NCI-H82 (cell line): ENCODE measurements around the gene SLC6A7.
"Not testable (repeated sequence)": the region's sequence is repeated elsewhere in the genome, so short reads cannot be mapped to it uniquely, and the experiment has no call there.

Experiments used
- DNase-seq: peaks from one replicate; lab custom pipeline; 2025; lab: John Stamatoyannopoulos, UW

SLC6A7 gene

DNA sequence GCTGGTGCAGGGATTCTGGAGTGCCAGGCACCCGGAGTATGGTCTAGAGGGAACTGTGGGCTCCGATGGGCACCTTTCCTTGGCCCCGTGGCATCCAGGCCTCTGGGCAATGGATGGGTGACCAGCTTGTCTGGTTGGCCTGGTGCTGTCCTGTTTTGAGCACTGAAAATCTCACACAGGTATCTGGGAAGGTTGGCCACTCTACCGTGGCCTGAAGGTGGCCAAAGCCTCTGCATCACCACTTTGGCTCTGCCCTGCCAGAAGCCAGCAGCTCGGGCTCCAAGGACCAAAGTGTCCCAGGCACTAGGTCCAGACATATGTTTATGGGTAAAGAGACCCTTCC is 28.8 kb downstream of the SLC6A7 start:
- no peak for DNase-seq

DNA sequence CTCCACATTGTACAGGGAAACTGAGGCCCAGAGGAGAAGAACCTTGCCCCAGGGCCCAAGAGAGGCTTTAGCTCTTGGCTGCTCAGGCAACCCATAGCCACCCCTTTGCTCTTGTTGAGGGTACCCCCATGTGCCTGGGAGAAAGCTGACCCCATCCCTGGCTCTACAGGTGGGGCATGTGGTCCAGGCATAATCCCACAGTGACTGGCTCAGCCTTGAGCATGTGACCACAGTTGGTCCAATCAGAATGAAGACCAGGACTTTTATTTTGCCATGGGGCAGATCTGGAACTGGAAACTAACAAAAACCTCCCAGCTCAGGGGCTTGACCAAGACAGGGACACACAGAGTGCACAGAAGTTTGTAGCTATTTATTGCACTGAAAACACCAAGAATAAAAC is 29.3 kb downstream of the SLC6A7 start:
- DNase-seq = peak; percentile 35

GRCh38 chr5:150219861-150220260 is 30.0 kb downstream of the SLC6A7 start:
- no peak for DNase-seq

GRCh38 chr5:150221471-150221870 is 31.6 kb downstream of the SLC6A7 start:
- DNase-seq = no peak

GRCh38 chr5:150222906-150223305 is 33.0 kb downstream of the SLC6A7 start:
- no peak for DNase-seq

DNA sequence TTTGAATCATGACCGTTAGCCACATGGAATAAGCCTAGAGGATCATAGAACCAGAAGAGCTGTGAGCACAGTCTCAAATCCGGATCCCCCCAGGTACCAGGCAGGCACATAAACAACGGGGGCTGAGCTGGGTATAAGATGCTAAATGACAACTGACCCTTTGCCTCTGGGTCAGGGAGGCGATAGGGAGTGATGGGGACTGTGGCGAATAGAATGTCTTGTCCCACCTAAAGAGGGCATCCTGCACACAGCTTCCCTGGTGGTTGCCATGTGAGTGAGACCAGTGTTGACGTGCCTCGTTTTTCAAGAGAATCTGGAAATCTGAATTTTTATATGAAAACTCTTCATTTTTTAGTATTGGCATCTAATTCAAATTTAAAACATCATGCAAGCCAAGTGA is 33.6 kb downstream of the SLC6A7 start:
- no peak for DNase-seq

DNA sequence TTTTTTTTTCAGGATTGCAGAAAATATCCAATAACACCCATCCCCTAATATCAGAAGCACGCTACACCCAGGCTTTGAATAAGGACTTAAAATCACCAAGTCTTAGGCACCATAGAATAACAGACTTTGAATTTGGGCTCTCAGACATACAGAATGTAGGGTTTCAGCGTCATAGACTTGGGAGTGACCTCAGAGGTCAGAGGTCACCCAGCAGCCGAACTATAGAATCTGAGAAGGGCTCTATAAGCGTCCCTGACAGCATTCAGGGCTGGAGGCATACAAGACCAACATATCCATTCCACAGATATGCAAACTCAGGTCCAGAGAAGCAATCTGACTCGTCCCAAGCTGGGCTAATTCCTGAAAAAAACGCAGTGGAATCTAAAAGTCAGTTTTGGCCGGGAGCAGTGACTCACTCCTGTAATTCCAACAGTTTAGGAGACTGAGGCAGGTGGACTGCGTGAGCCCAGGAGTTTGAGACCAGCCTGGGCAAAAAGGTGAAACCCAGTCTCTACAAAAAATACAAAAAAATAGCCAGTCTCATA is 34.7 kb downstream of the SLC6A7 start:
- DNase-seq = no peak

- DNase-seq = no peak
These were observed 37.2 kb downstream of the SLC6A7 start for GRCh38 chr5:150227036-150227435.

- DNase-seq = no peak
These were observed 37.9 kb downstream of the SLC6A7 start for GRCh38 chr5:150227606-150228273.

GRCh38 chr5:150229571-150229970 is 39.7 kb downstream of the SLC6A7 start:
- no peak for DNase-seq

DNA sequence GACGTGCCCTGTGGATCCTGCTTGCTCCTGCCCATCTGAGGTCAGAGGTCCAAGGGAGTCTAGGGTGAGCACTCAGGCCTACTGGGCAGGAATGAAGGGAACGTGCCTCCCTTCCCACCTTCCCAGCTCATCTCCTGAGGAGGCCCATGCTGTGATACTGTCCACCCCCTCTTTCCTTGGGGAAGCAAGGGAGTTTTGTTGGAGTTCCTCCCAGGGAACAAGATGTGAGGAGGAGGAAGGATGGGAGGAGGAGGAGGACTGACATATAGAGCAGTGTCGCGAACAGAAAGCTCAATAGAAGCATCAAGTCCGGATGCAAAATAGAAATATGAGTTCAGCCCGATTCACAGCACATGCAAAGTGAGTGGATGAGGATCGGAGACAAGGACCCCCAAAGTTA is 41.0 kb downstream of the SLC6A7 start:
- no peak for DNase-seq

DNA sequence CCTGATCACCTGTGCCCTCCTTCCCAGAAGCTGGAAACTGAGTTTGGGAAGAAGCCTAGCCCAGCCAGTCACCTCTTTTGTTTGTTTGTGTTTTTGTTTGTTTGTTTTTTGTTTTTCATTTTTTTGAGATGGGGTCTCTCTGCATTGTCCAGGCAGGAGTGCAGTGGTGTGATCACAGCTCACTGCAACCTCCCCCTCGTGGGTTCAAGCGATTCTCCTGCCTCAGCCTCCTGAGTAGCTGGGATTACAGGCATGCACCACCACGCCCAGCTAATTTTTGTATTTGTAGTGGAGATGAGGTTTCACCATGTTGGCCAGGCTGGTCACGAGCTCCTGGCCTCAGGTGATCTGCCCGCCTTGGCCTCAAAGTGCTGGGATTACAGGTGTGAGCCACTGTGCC is 43.8 kb downstream of the SLC6A7 start:
- DNase-seq = not testable (repeated sequence)

DNA sequence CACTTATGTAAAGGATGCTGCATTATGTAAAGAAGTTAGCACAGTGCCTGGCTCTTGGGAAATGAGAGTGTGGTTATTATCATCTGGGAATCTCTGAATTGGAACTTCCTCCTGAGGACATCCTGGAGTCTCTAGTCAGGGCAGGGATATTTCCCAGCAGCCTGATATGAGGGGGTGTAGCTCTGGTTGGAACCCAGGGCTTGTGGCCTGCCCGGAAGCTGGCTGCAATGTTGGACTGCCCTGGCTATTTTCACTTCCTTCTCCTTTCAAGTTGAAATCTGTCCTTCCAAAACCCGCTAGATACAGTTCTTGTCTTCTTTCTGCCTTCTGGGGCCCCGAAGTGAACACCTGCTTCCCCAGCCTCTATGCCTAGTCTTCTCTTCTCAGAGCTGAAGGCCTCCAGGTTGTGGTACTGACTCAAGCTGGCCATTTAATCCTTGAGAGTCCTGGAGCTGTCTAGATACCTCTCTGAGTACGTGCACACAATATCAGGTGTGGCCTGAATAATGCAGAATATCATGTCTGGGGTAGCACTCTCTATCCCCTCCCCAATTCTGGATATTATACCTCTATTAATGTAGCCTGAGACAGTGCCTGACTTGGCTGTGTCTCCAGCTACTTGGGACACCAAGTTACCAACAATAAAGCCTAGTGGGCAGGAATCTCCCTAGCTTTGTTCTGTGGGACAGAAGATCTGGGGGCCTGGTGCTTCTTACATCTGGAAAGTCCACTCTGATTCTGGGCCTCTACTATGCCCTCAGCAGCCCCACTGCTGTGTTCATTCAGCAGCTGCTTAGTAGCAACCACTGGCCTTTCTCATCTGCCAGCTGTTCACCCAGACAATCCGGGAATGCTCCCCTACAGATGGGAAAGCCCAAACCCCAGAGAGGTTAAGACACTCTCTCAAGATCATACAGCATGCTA is 45.0 kb downstream of the SLC6A7 start:
- DNase-seq = peak; percentile 64

GRCh38 chr5:150235500-150235854 is 45.6 kb downstream of the SLC6A7 start:
- DNase-seq = peak; percentile 79

GRCh38 chr5:150236313-150236712 is 46.5 kb downstream of the SLC6A7 start:
- DNase-seq = no peak

GRCh38 chr5:150236981-150237754 is 47.3 kb downstream of the SLC6A7 start:
- DNase-seq = no peak

DNA sequence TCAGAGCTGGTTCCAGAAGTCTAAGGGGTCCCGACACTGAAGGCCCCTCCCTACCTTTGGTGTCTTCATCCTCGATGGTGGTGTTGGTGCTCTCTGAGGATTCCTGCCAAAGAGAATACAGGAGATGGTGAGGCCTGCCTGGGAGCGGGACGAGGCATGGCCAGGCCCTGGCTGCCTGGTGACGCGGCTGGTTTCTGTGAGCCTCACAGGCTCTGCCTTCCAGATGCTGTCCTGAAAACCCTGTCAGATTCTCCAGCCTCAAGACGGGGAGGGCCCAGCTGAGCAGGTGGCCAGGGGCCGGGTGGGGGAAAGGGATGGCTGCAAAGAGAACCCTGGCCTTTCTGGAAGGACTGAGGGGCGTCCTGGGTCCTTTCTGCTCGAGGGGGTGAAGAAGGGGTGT is 48.8 kb downstream of the SLC6A7 start:
- DNase-seq = peak; percentile 11

DNA sequence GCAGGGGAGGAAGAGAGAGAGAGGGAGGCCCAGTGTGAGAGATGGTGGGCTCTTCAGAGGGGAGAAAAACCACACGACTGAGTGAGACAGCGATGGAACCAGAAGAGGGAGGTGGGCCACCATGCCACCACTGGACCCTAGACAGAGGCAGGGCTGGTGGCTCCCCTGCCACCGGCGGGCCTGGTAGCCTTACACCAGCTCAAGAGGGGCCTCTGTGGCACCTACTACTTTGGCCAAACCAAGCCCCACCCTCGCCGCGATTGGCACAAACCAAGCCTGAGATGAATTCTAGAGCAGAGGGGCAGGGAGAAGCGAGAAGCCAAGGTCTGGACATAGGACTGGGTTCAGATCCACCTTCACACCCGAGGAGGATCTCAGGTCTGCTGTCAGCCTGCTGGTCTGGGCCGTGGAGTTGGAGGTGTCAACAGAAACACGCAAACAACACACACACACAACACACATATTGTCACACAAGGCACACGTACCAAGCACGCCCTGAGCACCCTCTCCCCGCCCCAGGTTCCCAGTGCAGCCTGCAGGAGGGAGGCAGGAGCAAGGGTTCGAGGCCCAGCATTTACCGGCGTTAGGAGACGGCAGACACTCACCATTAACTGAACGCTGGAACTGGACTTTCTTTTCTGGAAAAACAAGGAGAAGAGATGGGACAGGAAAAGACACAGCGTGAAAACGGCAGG is 49.4 kb downstream of the SLC6A7 start:
- no peak for DNase-seq

DNA sequence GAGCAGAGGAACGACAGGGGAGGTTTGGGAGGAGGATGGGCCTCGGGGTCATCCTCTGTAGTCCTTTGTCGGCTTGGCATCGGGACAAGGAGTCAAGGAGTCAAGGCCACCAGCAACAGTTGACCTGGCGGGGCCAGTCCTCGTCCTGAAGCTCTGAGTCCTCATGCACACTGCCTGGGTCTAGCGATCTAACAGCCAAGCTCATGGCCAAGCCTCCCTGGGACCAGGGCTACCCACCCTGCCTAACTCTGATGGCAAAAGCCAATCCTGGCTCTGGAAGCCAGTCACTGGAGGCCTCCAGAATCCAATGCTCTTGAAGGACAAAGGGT is 49.9 kb downstream of the SLC6A7 start:
- DNase-seq = no peak

DNA sequence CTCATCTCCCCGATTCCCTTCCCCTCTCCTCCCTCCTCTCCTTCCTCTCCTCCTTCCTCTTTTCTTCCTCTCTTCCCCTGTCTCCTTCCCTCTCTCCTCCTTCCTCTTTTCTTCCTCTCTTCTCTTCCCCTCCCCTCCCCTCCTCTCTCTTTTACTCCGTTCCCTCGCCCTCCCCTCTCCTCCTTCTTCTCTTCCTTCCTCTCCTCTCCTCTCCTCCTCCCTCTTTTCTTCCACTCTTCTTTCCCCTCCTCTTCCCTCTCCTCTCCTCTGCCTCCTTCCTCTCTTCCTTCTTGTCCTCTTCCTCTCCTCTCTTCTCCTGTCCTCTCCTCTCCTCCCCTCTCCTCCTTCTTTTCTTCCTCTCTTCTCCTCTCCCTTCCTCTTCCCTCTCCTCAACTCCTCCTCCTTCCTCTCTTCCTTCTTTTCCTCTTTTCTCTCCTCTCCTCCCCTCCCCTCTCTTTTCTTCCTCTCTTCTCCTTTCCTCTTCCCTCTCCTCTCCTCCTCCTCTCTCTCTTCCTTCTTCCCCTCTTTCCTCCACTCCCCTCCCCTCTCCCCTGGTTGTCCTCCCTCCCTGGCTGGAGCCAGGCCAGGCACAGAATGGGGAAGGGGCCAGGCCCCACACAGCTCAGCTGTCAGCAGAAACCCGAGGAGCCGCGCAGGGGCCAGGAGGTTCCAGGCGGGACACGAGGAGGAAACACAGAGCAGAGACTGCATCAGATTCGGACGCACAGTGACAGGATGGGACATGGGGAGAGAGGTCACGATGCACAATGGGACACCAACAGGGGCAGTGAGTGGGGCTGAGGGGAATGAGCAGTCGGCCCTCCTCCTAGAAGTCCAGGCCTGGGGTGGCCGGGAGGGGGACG is 51.7 kb downstream of the SLC6A7 start:
- no peak for DNase-seq

DNA sequence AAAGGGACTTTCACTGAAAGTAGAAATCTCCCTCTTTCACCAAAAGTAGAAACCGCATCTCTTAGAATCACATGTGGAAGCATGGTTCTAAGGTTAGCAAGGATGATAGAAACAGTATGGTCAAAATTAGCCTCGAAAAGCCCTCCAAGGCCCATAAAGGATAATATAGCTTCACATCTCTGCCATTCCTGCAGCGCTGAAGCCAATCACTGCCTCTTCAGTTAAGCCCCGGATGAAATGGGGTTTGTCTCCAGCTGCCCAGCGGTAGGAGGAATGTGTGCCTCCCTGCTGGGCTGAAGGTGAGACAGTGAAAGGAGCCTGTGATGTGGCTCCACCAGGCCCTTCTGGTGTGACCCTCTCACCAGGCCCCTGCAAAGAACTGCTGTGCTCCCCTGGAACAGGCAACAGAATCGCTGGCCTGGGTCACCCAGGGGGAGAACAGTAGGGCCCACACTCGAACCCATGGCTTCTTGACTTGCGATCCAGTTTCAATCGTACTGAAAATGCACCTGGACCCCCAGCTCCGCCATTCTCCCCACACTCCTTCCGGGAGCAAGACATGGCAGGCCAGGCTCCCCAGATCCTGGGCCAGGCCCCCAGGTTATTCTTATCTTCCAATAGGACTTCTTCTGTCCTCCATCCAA is 52.5 kb downstream of the SLC6A7 start:
- DNase-seq = no peak
